Osteocyte (in vitro differentiated cells): ENCODE data around the gene UBR2. TPM values are rescaled to one million over a fixed set of nuclear protein-coding genes. Genes with fewer than 3 reads are reported as not detected.

Experiments used
- DNase-seq: peaks from one replicate; pipeline ENCODE4 v3.0.0; 2021; ENCODE audit warnings: mixed read lengths; ENCODE audit not compliant: unreplicated experiment; ENCODE audit errors: extremely low spot score
- H3K27ac Mint-ChIP-seq: one replicate; pipeline ENCODE4 v1.8.0; 2021; ENCODE audit warnings: mild to moderate bottlenecking, mixed read lengths; ENCODE audit not compliant: unreplicated experiment
- H3K27me3 Mint-ChIP-seq: one replicate; pipeline ENCODE4 v1.8.0; 2021; ENCODE audit warnings: mixed read lengths; ENCODE audit not compliant: unreplicated experiment
- H3K36me3 Mint-ChIP-seq: one replicate; pipeline ENCODE4 v1.8.0; 2021; ENCODE audit warnings: mixed read lengths; ENCODE audit not compliant: unreplicated experiment
- H3K4me1 Mint-ChIP-seq: one replicate; pipeline ENCODE4 v1.8.0; 2021; ENCODE audit warnings: mixed read lengths; ENCODE audit not compliant: unreplicated experiment
- H3K4me3 Mint-ChIP-seq: one replicate; pipeline ENCODE4 v1.8.0; 2021; ENCODE audit warnings: mild to moderate bottlenecking, moderate library complexity, mixed read lengths; ENCODE audit not compliant: unreplicated experiment
- H3K9me3 Mint-ChIP-seq: one replicate; pipeline ENCODE4 v1.8.0; 2021; ENCODE audit warnings: mixed read lengths; ENCODE audit not compliant: unreplicated experiment
- CTCF ChIP-seq: fragments of 200-600 bp; sonication (generic); IDR thresholded peaks from 2 replicates; pipeline ENCODE4 v1.5.0; 2021; ENCODE audit warnings: antibody characterized with exemption, mild to moderate bottlenecking, moderate library complexity
- total RNA-seq: library from RNA; stranded (reverse); gene quantifications from 2 replicates; pipeline ENCODE4 v1.2.1, GENCODE V29; 2021

UBR2 gene
- total RNA-seq, 1 donor from 2014 or later = 29.3 TPM

DNA sequence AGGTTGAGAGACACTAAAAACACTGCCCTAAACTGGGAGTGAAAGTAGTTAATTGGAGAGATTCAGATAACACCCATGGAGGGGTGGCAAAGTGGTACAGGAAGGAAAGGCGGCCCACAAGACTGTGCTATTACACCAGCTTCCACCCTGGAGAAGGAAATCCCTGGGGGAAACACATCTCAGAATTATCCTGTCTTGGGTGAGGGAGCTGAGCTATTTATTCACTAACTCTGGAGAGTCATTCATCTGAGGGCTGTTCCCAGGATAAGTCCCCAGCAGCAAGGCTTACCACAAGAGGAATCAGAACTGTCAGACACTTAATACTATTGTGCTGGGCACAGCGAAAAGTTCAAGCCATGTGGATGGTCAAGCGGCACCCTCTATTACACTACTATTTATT lies 172.1 kb downstream of the UBR2 start:
- H3K36me3 Mint-ChIP-seq = no peaks in the 10 kb centered on the region
- no peaks in the 10 kb centered on the region for H3K4me1 Mint-ChIP-seq
- TF ChIP-seq CTCF = no peak
- no peak overlapping the region for H3K27ac Mint-ChIP-seq
- no peak overlapping the region for H3K4me3 Mint-ChIP-seq
- no peak for DNase-seq
- no peaks in the 10 kb centered on the region for H3K9me3 Mint-ChIP-seq
- peaks cover 9% of the 10 kb centered on the region for H3K27me3 Mint-ChIP-seq

DNA sequence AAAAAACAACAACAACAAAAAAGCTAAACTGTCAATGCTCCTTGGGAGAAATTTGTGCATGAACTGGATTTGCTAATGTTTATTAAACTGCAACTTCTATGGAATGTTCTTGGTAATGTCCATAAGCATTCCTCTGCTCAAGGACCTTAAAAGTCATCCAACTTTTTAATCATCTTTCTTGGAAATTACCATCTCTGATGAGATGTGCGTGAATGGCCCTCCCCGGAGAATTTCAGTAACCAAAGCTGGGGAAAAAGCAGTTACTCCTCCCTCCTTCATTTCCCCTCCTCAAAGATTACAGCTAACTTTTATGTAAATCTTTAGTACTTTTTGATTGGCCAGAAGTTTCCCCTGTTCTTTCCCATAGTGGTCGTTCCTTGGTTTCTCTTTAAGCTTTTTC lies 176.9 kb downstream of the UBR2 start:
- Mint-ChIP-seq H3K36me3 (peaks cover 2% of the 10 kb centered on the region), H3K4me1 (peaks cover 12% of the 10 kb centered on the region), H3K9me3 (no peaks in the 10 kb centered on the region), H3K4me3 (no peak overlapping the region), H3K27me3 (peaks cover 9% of the 10 kb centered on the region), H3K27ac (no peak overlapping the region)
- DNase-seq = no peak
- no peak for TF ChIP-seq CTCF

DNA sequence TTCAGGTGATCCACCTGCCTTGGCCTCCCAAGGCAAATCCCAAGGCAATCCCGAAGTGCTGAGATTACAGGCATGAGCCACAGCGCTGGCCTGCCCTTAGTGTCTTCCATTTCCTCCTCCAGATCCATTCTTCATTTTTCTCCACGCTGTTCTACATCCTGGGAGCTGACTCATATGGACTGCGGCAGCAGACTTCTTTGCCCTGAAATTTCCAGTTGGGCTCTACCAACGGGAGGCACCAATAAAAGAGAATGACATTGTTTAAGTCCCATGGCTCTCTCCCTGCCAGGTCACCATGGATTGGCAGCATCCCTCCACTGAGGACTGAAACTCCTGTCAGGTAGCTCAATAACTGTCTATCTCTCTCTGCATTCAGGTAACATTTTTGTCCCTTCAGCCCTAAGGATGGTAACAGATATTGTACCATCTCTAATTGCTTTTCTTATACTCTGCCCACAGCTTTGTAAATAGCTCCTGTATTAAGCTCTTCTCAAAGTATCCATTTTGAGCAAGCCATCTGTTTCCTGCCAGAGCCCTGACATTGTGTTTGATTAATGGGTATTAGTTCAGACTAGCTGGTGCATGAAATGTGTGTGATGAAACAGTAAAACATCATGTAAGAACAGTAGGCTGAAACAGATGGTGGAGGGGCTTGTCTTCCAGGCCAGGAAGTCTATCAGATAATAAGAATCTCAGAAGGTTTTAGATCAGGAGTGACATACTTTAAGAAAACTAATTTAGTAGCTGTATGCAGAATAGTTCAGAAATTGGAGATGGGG lies 178.5 kb downstream of the UBR2 start:
- DNase-seq = no peak
- H3K4me1 Mint-ChIP-seq = peaks cover 14% of the 10 kb centered on the region
- H3K36me3 Mint-ChIP-seq = peaks cover 3% of the 10 kb centered on the region
- peak overlapping the region; percentile 9 for H3K4me3 Mint-ChIP-seq
- H3K9me3 Mint-ChIP-seq = no peaks in the 10 kb centered on the region
- no peak overlapping the region for H3K27ac Mint-ChIP-seq
- H3K27me3 Mint-ChIP-seq = peaks cover 9% of the 10 kb centered on the region
- TF ChIP-seq CTCF = no peak

Other genes with a start within 250 kb of the UBR2 start
- 6.4 and 6.5 TPM in 2 replicates for gene TRERF1, start 112.1 kb upstream of the UBR2 start, total RNA-seq
- gene PRPH2, start 158.6 kb downstream of the UBR2 start, total RNA-seq = not detected in 2 replicates
- gene TBCC, start 182.1 kb downstream of the UBR2 start, total RNA-seq = 23.4 and 23.8 TPM in 2 replicates
- 12.0 and 12.7 TPM in 2 replicates for gene BICRAL, start 218.0 kb downstream of the UBR2 start, total RNA-seq